ENCODE data around the gene COTL1.
"Not testable (repeated sequence)": the region's sequence is repeated elsewhere in the genome, so short reads cannot be mapped to it uniquely, and the experiment has no call there.

COTL1 gene

DNA sequence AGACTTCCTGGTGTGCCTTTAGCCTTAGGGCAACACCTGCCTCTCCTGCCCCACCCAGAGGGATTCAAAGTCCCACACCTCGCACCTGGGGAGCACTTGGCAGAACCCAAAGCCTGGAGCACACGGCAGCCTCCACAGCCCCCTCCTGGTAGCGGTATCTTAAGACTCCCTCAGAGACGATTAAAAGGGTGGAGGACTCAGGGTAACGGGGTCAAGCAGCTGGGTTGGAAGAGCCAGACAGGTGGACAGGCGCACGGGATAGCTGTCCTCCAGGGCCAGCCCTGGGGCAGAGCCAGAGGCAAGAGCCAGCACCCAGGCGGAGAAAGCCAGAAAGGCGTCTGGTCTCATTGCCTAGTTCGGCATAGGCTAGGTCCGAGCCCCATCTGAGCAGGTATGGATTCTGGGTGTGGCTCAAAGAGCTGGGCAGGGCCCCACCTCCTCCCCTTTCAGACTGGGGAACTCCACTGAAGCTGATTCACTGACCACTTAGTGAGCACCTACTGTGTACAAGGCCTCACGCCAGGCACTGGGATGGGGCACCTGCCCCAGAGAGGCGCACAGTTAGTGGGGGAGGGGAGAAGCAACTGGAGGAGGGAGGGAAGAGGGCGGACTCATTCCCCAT, 58.5 kb downstream of the COTL1 start:
- TF ChIP-seq GATA1 (IDR thresholded peaks at IDR 0.05; ENCODE audit: low read depth, low read length) = no peak
- no peak for TF ChIP-seq POLR2A (IDR thresholded peaks at IDR 0.05; ENCODE audit: low read length)
- DNase-seq = no peak

DNA sequence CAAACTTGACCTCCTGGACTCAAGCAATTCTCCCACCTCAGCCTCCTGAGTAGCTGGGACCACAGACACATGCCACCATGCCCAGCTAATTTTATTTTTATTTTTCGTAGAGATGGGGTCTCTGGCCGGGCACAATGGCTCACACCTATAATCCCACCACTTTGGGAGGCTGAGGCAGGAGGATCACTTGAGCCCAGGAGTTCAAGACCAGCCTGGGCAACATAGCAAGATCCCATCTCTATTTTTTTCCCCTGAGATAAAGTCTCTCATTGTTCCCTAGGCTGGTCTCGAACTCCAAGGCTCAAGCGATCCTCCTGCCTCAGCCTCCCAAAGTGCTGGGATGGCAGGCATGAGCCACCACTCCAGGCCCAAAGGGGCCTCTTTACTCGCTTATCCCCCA, 59.0 kb downstream of the COTL1 start:
- not testable (repeated sequence) for DNase-seq

DNA sequence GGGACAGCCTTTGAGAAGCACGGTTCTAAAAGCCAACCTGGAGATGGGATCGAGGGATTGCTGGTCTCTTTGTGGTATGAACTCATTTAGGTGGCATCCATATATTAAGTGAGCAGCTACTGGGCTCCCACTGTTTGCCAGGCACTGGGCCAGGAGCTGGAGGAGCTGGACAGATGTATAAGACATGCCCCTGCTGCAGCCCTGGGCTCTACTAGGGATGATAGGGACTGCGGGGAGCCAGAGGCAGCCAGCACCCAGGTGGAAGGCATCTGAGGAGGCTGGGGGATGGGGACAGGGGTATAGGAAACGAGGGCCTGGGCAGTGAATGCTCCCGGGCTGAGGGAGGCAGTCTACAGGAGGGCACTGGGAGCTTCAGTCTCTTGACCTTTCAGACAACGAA, 60.4 kb downstream of the COTL1 start:
- DNase-seq = no peak
- TF ChIP-seq POLR2A (IDR thresholded peaks at IDR 0.05; ENCODE audit: low read length) = no peak
- no peak for TF ChIP-seq GATA1 (IDR thresholded peaks at IDR 0.05; ENCODE audit: low read depth, low read length)

DNA sequence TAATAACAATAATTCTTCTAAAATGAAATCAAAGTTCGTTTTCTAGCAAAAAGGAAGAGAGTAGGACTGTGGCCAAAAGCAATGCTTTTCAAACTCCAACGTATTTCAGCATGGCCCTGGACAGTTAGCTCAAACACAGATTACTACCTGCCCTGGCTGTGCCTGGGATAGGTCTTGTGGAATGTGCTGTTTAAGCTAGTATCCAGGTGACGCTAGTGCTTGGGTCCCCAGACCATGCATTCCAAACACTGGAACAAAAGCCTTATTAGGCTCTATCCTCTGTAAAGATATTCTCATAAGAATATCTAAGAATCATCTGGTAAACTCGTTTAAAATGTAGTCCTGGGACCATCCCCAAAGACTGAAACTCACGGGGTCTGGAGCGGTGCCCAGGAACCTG, 60.8 kb downstream of the COTL1 start:
- DNase-seq = no peak

DNA sequence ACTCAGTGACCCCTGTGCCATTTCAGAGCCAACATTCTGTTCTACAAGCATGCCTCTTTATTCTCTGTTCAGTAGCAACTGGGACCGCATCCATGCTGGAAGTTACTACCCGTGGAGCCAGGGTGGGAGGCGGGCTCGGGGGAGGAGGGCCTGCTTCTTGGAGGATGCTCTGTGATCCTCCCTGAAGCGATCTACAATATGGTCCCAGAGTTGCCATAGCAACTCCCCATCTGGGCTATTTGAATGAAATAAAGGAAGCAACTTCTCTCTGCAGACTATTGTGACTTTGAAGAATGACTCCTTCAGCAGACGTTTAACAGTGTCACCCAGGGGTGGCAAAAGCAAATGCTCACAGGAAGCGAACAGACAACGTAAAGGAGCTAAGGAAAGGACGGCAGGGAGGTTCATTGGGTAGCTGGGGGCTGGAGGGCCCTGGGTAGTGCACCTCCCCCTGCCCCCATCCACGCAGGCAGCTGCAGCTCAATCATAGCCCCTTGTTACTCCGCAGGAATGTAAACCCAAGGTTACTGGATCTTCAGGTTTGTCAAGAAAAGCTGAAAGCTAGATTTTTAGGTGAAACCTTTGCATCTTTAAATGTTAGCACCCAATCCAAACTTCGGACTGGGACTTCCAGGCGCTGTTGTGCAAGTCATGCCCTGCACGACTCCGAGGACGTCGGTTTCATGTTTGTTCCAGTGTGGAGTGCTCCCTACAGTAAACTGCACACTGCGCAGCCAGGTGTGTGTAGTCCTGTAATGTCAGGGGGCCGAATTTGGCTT, 62.3 kb downstream of the COTL1 start:
- TF ChIP-seq GATA1 (IDR thresholded peaks at IDR 0.05; ENCODE audit: low read depth, low read length) (no peak), POLR2A (IDR thresholded peaks at IDR 0.05; ENCODE audit: low read length) (no peak)
- no peak for DNase-seq

More for the DNA sequence above, 60.8 kb downstream of the COTL1 start:
- TF ChIP-seq GATA1 (IDR thresholded peaks at IDR 0.05; ENCODE audit: low read depth, low read length) (no peak), POLR2A (IDR thresholded peaks at IDR 0.05; ENCODE audit: low read length) (no peak)

DNA sequence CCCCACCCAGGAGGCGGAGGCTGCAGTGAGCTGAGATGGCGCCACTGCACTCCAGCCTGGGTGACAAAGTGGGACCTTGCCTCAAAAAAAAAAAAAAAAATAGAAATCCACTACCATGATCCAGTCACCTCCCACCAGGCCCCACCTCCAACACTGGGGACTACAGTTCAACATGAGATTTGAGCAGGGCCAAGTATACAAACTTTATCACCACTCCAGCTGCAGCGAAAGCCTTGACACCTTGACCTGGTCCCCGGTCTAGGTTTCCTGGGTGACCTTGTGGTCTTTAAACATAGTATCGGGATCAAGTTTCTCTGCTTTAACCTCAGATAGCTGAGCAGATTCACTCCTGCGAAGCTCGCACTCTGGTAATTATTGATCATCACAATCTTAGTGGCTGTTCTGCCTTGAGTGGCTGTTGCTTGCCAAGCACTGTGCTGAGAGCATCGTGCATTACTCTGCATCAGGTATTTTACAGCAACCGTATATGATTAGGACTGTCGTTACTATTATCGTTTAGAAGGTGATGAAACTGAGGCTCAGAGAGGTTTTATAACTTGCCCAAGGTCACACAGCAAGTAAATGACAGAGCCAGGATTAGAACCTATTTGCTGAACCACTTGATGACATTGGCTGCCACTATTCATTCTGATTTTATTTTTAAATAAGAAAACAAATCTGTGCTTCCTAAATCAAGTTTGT, 63.1 kb downstream of the COTL1 start:
- DNase-seq = no peak
- no peak for TF ChIP-seq POLR2A (IDR thresholded peaks at IDR 0.05; ENCODE audit: low read length)
- TF ChIP-seq GATA1 (IDR thresholded peaks at IDR 0.05; ENCODE audit: low read depth, low read length) = no peak

DNA sequence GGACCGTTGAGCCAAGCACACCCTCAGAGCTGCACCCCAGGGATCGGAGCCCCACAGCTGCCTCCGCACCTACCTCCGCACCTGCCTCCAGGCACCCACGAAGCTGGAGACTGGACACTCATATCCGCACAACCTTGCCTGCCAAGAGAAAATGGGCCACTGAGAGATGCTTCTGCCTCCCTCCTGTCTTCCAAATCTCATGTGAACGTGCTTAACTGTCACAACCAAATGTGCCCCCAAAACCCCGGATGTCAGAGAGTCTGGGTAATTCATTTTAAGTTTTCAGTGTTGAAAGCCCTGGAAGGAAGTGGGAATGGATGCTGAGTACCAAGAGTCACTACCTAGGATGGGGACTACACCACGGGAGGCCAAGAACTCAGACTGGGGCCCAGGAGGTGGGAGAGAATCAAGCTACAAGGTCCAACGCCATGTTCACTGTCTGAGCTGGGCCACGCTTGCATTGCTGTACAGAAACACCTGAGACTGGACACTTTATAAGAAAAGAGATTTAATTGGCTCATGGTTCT, 63.9 kb downstream of the COTL1 start:
- DNase-seq = no peak

DNA sequence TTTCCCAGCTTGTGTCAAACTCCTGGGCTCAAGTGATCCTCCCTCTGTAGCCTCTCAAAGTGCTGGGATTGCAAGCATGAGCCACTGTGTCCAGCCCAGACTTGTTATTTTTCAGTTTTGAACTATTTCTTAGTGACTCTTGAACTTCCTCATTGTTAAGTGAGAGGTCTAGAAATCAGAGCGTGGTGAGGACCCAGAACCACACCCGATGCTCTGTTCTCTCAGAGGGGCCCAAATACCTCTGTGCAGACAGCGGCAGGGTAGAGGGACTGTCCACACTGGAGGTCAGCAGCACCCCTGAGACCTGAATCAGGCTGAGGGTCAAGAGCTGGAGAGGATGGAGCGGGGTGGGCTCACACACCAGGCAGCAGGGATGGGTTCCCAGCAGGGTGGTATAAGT, 65.7 kb downstream of the COTL1 start:
- TF ChIP-seq GATA1 (IDR thresholded peaks at IDR 0.05; ENCODE audit: low read depth, low read length) (no peak), POLR2A (IDR thresholded peaks at IDR 0.05; ENCODE audit: low read length) (no peak)
- no peak for DNase-seq

More for the DNA sequence above, 63.9 kb downstream of the COTL1 start:
- no peak for TF ChIP-seq GATA1 (IDR thresholded peaks at IDR 0.05; ENCODE audit: low read depth, low read length)

DNA sequence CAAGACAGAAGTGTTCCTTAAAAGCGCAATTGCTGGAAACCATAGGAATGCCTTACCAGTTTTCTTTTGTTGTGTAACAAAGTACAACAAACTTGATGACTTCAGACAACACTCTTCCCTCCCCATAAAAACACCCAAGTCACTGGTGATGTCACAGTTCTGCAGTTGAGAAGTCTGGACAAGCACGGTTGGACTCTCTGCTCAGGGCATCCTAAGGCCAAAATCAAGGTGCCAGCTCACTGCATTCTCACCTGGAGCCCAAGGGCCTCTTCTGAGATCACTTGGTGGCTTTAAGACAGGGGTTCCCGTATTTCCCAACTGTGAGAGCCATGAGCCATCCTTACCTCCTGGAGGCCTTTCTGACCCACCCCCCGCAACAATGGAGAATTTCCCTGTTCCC, 67.8 kb downstream of the COTL1 start:
- TF ChIP-seq POLR2A (IDR thresholded peaks at IDR 0.05; ENCODE audit: low read length) = no peak
- TF ChIP-seq GATA1 (IDR thresholded peaks at IDR 0.05; ENCODE audit: low read depth, low read length) = no peak
- no peak for DNase-seq

DNA sequence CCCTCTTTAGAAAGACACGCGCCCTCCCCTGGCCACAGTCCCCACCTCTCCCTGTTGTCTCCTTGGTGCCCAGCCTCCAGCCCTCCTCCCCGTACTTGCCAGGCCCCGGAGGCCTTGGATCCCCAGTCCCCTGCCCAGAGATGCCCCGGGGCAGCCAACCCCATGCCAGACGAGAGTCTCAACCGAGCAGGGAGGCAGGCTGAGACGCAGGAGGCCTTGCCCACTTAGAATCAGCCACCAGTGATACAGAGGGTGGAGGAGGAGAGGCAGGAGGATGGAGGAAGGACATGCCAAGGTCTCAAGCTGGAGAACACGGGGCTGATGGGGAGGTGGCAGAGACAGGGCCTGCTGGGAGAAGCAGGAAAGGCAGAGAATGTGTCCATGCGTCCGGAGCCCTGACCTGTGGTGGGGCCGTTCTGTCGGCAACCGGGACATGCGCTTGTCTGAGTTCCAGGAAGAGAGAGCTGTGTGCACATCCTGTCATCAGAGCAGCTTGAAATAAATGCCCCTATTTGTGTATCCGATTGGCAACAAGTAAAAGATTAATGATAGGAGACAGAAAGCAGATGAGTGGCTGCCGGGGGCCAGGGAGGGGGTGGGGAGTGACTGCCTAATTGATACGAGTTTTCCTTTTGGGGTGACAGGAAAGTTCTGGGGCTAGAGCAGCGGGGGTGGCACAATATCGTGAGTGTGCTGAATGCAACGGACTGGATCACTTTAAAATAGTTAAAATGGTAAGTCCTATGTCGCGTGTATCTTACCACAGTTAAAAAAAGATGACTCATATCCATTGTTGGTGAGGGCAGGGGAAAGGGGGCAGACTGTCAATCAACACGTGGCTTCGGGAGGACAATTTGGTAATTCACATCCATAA, 68.7 kb downstream of the COTL1 start:
- TF ChIP-seq POLR2A (IDR thresholded peaks at IDR 0.05; ENCODE audit: low read length) (no peak), GATA1 (IDR thresholded peaks at IDR 0.05; ENCODE audit: low read depth, low read length) (no peak)
- DNase-seq = no peak

DNA sequence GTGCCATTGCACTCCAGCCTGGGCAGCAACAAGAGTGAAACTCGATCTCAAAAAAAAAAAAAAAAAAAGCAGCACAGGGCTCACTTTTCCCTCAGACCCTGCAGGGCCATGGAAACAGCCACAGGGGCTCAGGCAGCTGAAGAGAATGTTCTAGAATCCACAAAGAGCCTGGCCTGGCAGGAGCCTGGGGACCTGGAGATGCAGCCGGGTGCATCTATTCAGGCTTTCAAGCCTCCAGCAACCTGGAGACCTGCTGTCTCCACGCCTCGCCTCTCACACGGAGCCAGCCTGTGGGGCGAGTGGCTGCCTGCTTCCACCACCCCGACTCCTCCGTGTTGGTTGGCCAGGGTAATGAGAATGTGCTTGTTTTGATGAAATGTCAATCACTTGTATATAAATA, 69.4 kb downstream of the COTL1 start:
- no peak for DNase-seq
- no peak for TF ChIP-seq POLR2A (IDR thresholded peaks at IDR 0.05; ENCODE audit: low read length)
- TF ChIP-seq GATA1 (IDR thresholded peaks at IDR 0.05; ENCODE audit: low read depth, low read length) = no peak

DNA sequence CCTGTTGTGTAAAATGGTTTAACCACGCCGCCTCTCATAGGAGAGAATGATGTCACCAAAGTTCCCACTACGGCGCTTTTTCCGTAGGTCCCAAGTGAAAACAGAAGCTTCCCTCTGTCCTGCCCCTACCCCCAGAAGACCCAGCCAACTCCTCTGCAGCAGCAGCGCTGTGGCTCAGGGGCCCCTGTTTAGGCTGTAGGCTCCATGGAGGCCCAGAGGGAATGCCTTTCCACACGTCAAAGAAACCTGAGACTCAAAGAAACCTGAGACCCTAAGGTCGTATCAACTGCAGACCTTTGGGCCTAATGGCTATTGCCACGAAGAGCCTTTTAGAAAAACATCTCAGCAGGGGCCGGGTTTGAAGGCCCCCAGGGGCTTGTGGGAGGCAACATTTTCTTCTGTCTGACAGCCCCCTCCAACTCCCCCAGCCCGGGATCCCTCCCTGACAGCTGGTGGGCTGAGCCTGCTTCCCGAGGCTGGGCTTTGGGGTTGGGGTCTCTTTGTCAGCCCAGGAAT, 70.3 kb downstream of the COTL1 start:
- no peak for DNase-seq
- TF ChIP-seq POLR2A (IDR thresholded peaks at IDR 0.05; ENCODE audit: low read length) (no peak), GATA1 (IDR thresholded peaks at IDR 0.05; ENCODE audit: low read depth, low read length) (no peak)
